Measurements from ENCODE around the gene PRDM16.

GRCh38 chr1:3456449-3456963 lies 387.5 kb downstream of the PRDM16 start:
- TF ChIP-seq CTCF (IDR thresholded peaks at IDR 0.05; ENCODE audit: insufficient read depth, low read depth, low read length): no peak
- no peak for TF ChIP-seq EZH2 (IDR thresholded peaks at IDR 0.05; ENCODE audit: insufficient read depth, low read length)

Measured in astrocyte (in vitro differentiated cells and primary cell).